ENCODE measurements around the gene PLPP4.
"Not testable (repeated sequence)": the region's sequence is repeated elsewhere in the genome, so short reads cannot be mapped to it uniquely, and the experiment has no call there.

PLPP4 gene

DNA sequence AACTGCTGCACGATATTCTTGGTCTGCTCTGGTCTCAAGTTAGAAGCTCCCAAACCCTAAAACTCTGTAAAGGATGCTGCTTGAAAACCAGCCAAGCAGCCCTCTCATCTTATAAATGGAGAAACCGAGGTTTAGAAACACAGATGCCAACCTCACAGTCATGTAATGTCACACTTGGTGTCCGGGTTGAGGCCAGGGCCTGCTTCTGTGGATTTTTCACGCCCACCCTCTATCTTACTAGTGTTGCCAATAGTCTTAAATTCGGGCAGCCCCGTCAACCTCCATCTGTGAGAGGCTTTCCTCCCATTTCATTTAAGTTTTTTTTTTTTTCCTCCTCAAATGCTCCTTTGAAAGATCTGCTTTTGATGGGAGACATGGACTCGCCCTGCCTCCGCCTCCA lies 28.9 kb downstream of the PLPP4 start:
- DNase-seq, result no peak

- no peak for DNase-seq
Observed at GRCh38 chr10:120486671-120487205, 29.7 kb downstream of the PLPP4 start.

GRCh38 chr10:120490288-120490687 lies 33.3 kb downstream of the PLPP4 start:
- DNase-seq, result no peak

DNA sequence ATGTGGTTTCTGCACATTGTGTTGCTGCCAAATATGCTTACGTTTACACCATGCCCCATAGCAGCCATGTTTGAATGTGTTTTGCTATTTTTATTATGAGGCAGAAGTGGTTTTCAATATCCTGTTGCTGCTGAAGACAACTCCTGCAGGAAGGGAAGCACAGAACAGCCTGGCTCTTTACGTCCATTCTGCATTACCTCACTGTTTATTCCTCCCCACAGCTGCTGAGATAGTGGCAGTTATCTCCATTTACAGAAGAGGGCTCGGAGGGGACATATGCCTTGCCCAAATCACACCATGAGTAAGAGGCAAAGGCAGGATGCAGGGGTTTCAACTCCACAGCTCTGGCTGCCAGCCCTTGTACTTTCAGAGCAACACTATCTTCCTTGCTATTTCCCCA lies 35.3 kb downstream of the PLPP4 start:
- no peak for DNase-seq

DNA sequence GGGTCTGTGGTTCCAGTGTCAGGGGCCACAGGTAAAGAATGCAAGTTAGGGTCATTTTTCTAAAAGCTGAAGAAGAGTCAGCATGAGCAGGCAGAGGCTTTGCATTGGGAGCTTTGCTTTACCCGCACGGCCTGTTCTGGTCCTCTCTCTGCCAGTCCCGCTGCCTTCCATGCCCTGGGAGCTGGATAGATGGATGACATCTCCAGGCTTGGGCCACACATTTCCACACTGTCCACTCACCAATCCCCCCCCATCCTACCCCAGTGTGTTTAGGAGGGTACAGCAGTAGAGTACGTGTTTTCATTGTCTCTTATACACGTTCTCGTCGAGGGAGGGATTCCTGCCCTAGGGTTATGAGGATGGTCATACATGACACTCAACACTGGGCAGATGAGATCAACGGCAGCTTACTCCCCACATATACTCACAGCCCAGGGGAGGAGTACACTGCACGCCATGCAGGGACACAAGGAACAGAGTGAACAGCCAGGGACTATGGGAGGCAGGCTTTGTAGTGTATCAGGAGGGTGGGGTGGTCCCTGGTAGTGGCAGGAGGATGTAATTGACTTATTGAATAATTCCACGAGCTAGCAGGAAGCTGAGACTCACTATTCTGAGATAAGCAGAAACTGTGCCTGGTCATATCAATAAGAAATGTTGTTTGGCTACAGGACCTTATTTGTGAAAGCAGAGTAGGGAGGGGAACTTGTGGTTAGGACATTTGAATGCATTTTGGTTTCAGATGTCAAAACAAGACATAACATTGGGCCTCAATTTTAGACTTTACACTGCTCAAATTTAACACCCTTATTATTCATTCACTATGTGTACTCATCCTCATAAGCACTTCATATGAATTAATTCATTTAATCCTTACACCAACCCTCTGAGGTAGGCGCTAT lies 36.6 kb downstream of the PLPP4 start:
- no peak for DNase-seq

DNA sequence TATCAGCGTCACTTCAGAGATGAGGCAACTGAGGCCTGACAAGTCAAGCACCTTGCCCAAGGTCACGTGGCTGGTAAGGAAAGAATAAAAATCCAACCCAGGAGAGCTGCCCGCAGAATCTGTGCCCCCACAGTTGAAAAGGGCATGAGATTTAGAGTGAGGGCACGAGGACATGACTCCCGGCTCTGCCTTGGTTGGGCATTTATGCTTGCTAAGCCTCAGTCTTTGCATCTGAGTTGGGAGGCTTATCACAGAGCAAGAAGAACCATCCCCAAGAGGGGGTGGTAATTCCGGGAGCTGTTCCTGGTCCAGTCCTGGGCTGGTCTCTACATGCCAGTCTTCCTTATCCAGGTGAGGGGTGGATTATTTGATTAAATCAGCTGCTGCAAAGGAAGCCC lies 37.3 kb downstream of the PLPP4 start:
- DNase-seq, result no peak

GRCh38 chr10:120495226-120496009 lies 38.4 kb downstream of the PLPP4 start:
- DNase-seq, result no peak

DNA sequence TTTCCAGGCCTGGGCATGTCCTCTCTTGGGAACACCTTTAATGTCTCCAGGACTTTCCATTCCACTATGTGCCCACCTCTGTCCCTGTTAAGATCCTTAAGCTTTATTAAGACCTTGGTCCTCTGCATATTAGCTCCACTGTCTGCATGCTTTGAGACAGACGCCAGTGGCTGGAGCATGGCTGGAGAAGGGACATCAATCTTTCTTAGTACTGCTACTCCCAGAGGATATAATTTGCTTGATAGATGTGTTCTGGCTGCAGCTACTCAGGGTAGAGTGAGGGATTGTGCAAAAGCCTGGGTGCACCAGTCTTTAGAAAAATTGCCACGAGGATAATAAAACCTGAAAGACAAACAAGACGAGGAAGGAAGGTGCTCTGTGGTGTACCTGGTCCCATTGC lies 42.9 kb downstream of the PLPP4 start:
- no peak for DNase-seq

DNA sequence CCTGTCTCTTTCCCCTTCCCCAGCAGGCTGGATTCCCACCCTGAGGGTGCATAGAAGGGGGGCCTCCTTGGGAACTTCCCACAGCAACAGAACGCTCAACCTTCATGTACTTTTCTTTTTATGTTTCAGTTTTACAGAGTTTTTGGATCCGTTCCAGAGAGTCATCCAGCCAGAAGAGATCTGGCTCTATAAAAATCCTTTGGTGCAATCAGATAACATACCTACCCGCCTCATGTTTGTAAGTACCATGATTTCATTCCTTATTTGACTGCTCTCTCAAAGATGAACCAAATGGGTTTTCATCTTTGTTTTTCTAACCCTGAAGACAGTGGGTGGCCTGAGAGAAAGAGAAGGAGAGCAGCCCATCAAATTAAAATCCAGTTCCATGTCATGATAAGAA lies 46.7 kb downstream of the PLPP4 start:
- DNase-seq, result no peak

- DNase-seq, result not testable (repeated sequence)
Observed at GRCh38 chr10:120504227-120504626, 47.2 kb downstream of the PLPP4 start.

DNA sequence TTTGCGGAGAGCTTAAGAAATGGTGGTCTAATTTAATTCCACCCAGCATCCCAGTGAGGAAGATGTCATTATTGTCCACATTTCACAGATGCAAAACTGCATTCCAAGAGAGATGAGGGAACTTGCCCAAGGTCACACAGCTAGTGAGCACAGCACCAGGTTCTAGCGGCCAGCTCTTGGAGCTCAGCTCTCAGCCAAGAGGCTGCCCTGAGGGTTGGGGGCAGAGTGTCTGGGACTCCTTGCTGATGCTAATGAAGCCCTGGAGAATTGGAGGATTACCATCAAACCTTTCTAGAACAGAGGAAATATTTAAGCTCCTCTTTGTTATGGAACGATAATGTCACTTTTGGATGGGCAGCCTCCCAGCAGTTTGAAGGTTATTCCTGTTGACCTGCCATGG lies 48.0 kb downstream of the PLPP4 start:
- DNase-seq, result peak in 10 of 58 donors; percentile 2 to 24 (median 10)

- peak in 1 of 58 donors; percentile 3 for DNase-seq
Observed at GRCh38 chr10:120505866-120506265, 48.8 kb downstream of the PLPP4 start.

DNA sequence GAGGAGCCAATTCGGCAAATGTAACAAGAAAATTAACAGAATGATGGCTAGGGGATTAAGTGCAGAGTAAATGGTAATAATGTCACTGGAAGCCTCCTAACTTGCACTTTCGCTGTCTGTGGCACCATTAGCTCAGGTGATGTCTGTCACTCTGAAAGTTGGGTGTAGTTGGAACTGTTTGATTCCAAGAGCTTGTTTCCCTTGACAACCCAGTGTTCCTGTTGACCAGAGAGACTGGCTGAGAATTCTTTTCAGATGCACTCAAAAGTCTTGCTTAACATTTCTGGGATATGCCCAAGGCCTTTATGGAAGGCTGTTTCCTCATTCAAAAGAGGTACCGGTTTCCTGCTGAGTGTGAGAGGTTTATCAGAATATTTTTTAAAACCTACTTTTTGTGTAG lies 49.6 kb downstream of the PLPP4 start:
- no peak for DNase-seq

DNA sequence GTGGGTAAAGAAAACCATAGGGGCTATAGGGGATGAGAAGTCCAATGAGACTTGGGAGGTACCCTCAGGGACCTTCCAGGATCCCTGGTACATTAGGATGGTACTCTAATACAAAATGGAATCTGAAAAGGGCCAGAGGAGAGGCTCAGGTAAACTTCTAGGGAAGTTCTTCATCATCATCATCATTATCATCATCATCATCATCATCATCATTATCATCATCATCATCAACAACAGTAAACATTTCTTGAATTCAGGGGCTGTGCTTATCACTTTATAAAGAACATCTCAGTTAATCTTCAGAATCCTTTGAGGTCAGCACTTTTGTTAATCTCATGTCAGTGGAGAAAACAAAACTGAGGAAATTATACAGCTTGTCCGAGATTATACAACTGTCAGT lies 50.1 kb downstream of the PLPP4 start:
- no peak for DNase-seq

- no peak for DNase-seq
Observed at GRCh38 chr10:120507651-120508050, 50.6 kb downstream of the PLPP4 start.

DNA sequence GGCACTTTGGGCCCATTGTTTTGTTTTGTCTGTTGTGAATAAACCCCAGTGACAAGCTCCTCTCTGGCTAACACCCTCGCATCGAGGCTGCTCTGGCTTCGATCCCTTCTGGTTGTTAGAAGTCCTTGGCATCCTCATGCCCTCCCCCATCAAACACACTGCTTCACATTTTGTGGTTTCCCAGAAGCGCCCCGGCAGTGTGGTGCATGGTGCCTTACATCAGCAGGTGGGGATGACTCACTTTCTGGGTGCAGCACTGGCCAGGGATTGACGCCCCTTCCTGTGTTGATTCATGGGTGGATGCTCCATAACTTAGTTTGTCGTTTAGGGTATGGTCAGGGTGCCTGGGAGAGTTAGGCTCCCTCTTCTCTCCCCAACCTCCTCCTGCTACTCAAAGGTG lies 51.4 kb downstream of the PLPP4 start:
- peak in 3 of 58 donors; percentile 4 to 36 (median 23) for DNase-seq

DNA sequence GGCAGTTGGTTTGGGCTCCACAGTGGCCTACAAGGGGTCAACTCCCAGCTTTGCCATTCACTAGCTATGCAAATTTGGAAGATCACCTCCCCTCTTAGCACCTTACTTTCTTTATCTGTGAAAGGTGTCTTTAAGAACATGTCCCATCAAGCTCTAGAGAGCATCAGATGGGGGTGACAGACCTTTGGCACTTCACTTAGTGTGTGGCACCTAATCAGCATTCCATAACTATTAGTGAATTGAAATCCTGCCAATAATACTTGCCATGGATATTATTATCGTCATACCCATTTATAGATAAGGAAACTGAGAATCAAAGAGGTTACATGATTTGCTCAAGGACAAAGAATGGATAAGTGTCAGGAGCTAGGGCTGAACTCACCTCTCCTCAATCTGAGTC lies 51.9 kb downstream of the PLPP4 start:
- DNase-seq, result no peak

GRCh38 chr10:120511165-120511564 lies 54.1 kb downstream of the PLPP4 start:
- no peak for DNase-seq

DNA sequence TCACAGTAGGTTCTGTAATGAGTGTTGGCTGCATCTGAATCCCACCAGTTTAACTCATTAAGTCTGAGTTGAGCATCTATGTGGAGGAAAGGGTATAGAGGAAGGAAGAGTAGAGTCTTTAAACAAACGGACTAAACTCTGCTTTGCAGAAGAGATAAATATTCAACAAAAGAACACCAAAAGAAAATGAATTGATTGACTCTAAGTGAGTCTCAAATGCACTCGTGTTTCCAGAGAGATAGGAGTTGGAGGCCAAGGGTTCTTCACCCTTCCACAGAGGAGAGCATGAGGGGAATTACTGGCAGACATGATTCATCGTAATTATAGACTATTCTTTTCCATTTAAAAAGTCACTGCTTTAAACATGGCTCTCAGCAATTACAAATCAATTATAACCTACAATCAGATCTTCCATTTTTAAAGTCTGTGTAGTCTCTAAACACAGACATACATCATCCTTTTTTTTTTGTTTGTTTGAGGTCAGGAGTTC lies 56.3 kb downstream of the PLPP4 start:
- no peak for DNase-seq

DNA sequence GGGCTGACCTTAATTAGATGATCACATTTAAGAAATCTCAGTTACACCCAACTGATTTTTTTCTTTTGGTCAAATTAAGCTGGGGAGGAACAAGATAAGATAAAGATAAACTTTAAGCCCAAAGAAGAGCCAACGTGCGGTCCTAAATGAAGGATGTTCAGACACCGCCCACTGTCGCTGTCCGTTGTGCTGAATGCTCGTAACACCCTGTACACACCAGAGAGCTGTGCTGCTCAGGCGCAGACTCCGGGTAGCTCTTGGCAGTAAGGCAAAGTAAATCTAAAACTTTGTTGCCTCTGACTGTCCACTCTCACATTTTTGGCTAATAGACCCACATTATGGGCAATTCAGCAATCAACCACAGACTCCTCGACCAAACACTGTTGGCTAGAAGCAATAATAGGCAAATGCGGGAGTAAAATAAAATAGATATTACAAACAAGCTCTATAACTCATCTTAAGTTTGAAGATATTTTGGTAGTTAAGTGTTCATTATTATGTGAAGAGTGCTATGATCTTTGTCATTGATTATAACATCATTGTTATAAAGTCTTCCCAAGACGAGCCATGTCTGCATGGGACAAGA lies 57.1 kb downstream of the PLPP4 start:
- no peak for DNase-seq

GRCh38 chr10:120514959-120515358 lies 57.9 kb downstream of the PLPP4 start:
- DNase-seq, result no peak

- DNase-seq, result no peak
Observed at GRCh38 chr10:120515741-120516140, 58.7 kb downstream of the PLPP4 start.
